ENCODE data around the gene DNAJB8.

Gene DNAJB8

GRCh38 chr3:128458746-128459460 is 7.8 kb downstream of the DNAJB8 start:
- Histone ChIP-seq H3K4me1 (ENCODE audit: control insufficient read depth, low read length) (no peaks in the 10 kb centered on the region), H3K27me3 (ENCODE audit: control insufficient read depth, low read length) (peaks cover 11% of the 10 kb centered on the region), H3F3A (ENCODE audit: control insufficient read depth, insufficient read depth) (no peaks in the 10 kb centered on the region), H4K20me1 (ENCODE audit: control insufficient read depth, insufficient read depth, low read depth, low read length) (no peaks in the 10 kb centered on the region), H3K4me2 (ENCODE audit: low read length) (no peak overlapping the region), H3K4me3 (ENCODE audit: low read length) (no peak overlapping the region), H3K36me3 (ENCODE audit: control insufficient read depth, low read length) (no peaks in the 10 kb centered on the region), H3K9me3 (ENCODE audit: control insufficient read depth, insufficient read depth, low read length) (no peaks in the 10 kb centered on the region), H3K79me2 (ENCODE audit: control insufficient read depth, low read length) (no peaks in the 10 kb centered on the region), H3K27ac (ENCODE audit: low read depth, low read length) (no peak overlapping the region), H3K9me2 (replicated peaks; ENCODE audit: control insufficient read depth, low read length) (no peaks in the 10 kb centered on the region)
- TF ChIP-seq CTCF (IDR thresholded peaks at IDR 0.05; ENCODE audit: low read depth, low read length, poor library complexity, severe bottlenecking) (no peak), EZH2phosphoT487 (IDR thresholded peaks at IDR 0.05; ENCODE audit: borderline replicate concordance, low read length) (no peak)

- no peak overlapping the region for H3K4me3 ChIP-seq (ENCODE audit: low read length)
- H3K36me3 ChIP-seq (ENCODE audit: control insufficient read depth, low read length) = no peaks in the 10 kb centered on the region
- no peak overlapping the region for H3K4me2 ChIP-seq (ENCODE audit: low read length)
- H3K27me3 ChIP-seq (ENCODE audit: control insufficient read depth, low read length) = peaks cover 11% of the 10 kb centered on the region
- H4K20me1 ChIP-seq (ENCODE audit: control insufficient read depth, insufficient read depth, low read depth, low read length) = no peaks in the 10 kb centered on the region
- no peaks in the 10 kb centered on the region for H3K4me1 ChIP-seq (ENCODE audit: control insufficient read depth, low read length)
- H3K79me2 ChIP-seq (ENCODE audit: control insufficient read depth, low read length) = no peaks in the 10 kb centered on the region
- no peaks in the 10 kb centered on the region for H3K9me3 ChIP-seq (ENCODE audit: control insufficient read depth, insufficient read depth, low read length)
- H3F3A ChIP-seq (ENCODE audit: control insufficient read depth, insufficient read depth) = no peaks in the 10 kb centered on the region
- no peak for TF ChIP-seq EZH2phosphoT487 (IDR thresholded peaks at IDR 0.05; ENCODE audit: borderline replicate concordance, low read length)
- TF ChIP-seq CTCF (IDR thresholded peaks at IDR 0.05; ENCODE audit: low read depth, low read length, poor library complexity, severe bottlenecking) = no peak
- H3K9me2 ChIP-seq (replicated peaks; ENCODE audit: control insufficient read depth, low read length) = no peaks in the 10 kb centered on the region
- no peak overlapping the region for H3K27ac ChIP-seq (ENCODE audit: low read depth, low read length)
Measured at GRCh38 chr3:128457937-128458336, 8.8 kb downstream of the DNAJB8 start.

GRCh38 chr3:128456776-128457715 is 9.6 kb downstream of the DNAJB8 start:
- Histone ChIP-seq H3K4me3 (ENCODE audit: low read length) (no peak overlapping the region), H3F3A (ENCODE audit: control insufficient read depth, insufficient read depth) (no peaks in the 10 kb centered on the region), H3K9me3 (ENCODE audit: control insufficient read depth, insufficient read depth, low read length) (no peaks in the 10 kb centered on the region), H3K27ac (ENCODE audit: low read depth, low read length) (no peak overlapping the region), H3K4me2 (ENCODE audit: low read length) (no peak overlapping the region), H3K36me3 (ENCODE audit: control insufficient read depth, low read length) (no peaks in the 10 kb centered on the region), H3K79me2 (ENCODE audit: control insufficient read depth, low read length) (no peaks in the 10 kb centered on the region), H4K20me1 (ENCODE audit: control insufficient read depth, insufficient read depth, low read depth, low read length) (no peaks in the 10 kb centered on the region), H3K9me2 (replicated peaks; ENCODE audit: control insufficient read depth, low read length) (no peaks in the 10 kb centered on the region), H3K27me3 (ENCODE audit: control insufficient read depth, low read length) (peaks cover 11% of the 10 kb centered on the region), H3K4me1 (ENCODE audit: control insufficient read depth, low read length) (no peaks in the 10 kb centered on the region)
- TF ChIP-seq CTCF (IDR thresholded peaks at IDR 0.05; ENCODE audit: low read depth, low read length, poor library complexity, severe bottlenecking) (no peak), EZH2phosphoT487 (IDR thresholded peaks at IDR 0.05; ENCODE audit: borderline replicate concordance, low read length) (no peak)
